ENCODE data around the gene PMFBP1.

The PMFBP1 gene

GRCh38 chr16:72129976-72130656 lies 41.8 kb downstream of the PMFBP1 start:
- DNase-seq (ENCODE audit: low read depth in 2 of 2): no peak

- no peak for DNase-seq (ENCODE audit: low read depth in 2 of 2)
Measured at GRCh38 chr16:72128701-72129100, 43.3 kb downstream of the PMFBP1 start.

DNA sequence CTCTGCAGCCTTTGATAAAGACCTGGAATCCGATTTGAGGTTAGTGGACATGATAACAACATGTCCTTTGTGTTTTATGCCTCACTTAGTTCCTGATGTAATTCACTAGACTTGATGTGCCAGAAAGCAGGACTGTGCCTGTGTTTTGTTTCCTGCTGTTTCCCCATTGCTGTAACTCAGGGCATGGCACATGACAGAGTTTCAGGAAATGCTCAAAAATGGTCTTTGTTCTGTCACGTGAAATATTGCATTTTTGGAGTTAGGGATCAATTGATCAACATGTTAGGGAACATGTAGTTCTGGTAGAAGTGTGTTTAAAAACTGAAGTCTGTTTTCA lies 45.6 kb downstream of the PMFBP1 start:
- no peak for DNase-seq (ENCODE audit: low read depth in 2 of 2)

GRCh38 chr16:72125635-72126428 lies 46.1 kb downstream of the PMFBP1 start:
- DNase-seq (ENCODE audit: low read depth in 2 of 2): no peak

DNA sequence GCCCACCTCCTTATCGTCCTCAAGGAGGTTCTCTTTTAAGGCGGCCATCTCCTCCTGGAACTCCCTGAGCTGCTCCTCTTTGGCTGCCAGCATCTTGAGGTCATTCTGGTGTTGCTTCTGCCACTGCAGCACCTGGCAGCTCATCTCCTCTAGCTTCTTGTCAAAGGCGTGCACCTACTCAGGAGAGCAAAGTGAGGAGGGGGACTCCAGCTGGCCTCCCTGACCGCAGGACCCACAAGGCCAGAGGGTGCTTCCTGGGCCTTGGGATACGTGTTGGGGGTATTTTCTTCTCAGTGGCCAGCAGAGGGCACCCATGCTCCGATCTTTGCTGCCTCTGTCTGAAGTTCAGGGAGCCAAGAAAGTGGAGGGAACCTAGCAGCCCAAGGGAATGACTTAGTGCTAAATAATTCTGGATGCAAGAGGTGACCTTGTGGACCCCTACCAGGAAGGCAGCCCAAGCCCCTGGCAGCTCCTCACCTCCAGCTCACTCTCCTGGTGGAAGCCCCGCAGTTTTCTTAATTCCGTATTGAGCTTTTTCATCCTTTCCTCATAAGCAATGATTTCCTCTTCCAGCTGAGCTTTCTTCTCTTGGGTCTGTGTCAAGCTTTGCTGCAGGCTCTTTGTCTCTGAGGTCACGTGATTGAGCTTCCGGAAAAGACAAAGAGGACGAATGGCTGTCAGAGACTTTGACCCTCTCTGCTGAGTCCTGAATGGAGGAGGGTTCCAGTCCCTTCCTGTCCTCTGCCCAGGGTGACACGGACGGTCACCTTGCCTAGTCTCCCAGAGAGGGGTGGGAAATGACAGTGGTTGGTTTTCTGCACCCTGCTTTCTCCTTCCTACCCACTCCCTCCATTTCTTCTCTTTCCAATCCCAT lies 47.0 kb downstream of the PMFBP1 start:
- DNase-seq (ENCODE audit: low read depth in 2 of 2): peak; percentile 16 to 27

DNA sequence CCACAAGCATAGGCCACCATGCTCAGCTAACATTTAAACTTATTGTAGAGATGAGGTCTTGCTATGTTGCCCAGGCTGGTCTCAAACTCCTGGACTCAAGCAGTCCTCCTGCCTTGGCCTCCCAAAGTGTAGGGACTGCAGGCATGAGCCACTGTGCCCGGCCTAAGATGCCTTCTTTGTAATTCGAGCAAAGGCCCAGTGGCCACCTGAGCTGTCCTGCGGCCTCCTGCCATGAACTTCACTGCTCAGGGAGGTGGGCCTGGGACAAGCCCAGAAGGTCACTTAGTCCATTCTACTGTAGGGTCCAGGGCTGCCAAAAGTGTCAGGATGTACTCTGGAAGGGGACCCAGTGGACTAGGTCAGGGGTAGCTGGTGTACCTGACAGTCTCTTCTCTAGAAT lies 47.8 kb downstream of the PMFBP1 start:
- no peak for DNase-seq (ENCODE audit: low read depth in 2 of 2)

DNA sequence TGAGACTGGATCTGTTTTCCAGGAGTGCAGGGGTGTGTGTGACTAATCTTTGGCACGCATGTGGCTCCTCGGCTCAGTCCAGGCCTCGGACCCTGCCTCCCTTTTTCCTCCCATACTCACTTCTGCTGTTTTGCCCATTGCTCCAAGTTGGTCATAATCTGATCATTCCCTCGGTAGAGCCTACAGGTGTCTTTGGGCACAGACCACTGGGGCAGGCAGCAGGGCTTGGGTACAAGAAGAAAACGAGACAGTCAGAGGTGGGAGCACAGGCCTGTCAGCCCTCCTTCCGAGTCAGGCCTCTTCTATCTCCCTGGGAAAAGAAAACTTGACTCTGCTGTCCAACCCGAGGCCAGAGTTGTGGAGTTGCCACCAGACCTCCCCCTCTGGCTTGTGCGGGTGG lies 48.5 kb downstream of the PMFBP1 start:
- no peak for DNase-seq (ENCODE audit: low read depth in 2 of 2)

DNA sequence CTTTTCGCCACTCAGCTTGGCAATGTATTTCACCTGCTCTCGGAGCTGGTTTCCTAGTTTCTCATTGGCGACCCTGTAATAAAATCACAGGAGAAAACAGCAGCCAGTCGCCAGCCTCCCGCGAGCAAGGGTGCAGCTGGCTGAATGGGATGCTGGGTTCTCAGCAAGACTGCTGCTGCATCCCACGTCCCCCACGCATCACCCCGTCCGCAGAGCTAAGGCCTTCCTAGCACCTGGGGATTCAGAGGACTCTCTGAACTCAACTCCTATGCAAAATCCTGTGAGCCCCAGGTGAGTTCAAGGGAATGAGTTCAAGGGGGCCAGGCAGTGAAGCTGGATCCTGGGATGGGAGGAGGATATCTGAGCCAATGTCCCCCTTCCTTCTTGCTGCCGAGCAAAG lies 49.0 kb downstream of the PMFBP1 start:
- DNase-seq (ENCODE audit: low read depth in 2 of 2): no peak

DNA sequence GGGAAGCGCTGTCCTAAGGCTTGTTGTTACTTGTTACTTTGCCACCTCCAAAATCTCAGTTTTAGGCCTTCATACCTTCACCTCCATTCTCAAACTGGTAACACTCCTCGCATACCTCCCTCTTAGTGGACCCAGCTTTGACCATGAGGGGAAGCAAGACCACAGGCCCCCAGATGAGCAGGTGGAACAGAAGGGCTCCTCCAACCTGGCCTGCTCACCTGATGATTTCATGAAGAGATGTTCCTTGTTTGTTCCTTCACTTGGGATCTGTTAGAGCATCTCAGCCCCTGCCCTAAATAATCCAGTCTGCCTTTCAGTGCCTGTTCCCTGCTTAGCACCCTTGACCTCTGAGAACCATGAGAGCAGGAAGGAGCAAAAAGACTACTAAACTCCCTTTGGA lies 49.6 kb downstream of the PMFBP1 start:
- DNase-seq (ENCODE audit: low read depth in 2 of 2): no peak

DNA sequence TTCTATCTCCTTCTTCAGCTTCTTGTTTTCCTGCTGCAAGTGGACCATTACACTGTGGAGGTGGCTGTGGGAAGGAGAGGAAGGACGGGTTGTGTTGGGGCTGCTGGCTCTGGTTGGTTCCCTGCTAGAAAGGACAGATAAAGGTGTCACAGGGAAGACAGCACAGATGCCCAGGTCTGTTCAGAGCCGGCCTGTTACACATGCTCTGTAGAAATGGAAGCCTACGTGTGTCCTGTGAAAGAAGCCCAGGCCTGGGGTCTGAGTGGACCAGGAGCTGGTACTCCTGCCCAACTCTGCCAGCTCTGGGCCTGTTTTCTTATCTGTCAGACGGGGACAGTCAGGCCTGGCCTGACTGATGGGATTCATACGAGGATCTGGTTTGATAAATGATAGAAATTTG lies 51.9 kb downstream of the PMFBP1 start:
- no peak for DNase-seq (ENCODE audit: low read depth in 2 of 2)

GRCh38 chr16:72113616-72113945 lies 58.4 kb downstream of the PMFBP1 start:
- no peak for DNase-seq (ENCODE audit: low read depth in 2 of 2)

DNA sequence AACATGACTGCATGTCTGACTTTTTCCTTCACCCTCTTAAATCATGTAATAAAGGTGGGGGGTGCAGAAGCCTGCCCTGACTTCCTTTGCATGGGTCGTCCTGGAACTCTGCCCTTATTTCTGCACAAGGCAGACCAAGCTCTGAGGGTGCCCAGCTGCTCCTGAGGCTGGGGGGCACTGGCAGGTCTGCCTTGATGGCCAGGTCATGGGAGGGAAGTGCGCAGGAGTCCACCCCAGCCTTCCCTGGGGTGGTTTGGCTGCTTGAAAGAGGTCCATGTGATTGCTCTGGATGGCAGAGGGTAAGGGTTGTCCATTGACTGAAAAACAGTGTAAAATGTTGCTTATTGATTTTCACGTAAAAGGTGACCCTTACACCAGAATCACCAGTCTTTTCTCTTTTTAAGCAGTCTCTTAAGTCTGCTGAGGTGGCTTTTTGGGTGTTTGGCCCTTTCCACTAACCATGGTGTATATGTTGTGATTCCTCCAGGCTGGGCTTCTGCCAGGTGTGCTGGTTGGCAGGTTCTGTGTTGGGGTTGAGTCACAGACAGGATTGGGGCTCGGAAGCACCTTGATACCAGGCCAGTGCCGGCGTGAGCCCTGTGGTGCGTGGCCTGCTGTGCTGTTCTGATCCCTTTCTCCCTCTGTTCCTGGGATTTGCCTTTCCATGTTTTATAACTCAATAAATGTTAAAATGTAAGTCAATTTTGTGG lies 58.9 kb downstream of the PMFBP1 start:
- DNase-seq (ENCODE audit: low read depth in 2 of 2): no peak

DNA sequence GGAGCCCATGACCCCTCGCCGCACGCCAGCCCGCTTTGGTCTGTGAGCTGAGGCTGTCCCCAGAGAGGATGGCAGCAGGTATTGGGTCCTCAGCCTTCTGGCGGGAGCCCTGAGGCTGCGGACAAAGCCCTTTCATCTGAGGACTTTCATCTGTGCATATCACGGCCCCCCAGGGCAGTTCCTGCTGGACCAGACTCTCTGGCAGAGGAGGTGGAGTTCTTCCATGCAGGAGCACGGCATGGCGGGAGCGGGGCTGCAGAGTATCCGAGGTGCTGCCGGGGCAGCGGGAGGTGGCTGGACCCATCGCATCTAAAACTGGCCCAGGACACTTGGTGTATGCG lies 59.5 kb downstream of the PMFBP1 start:
- DNase-seq (ENCODE audit: low read depth in 2 of 2): no peak

GRCh38 chr16:72111657-72112451 lies 60.1 kb downstream of the PMFBP1 start:
- DNase-seq (ENCODE audit: low read depth in 2 of 2): no peak

- no peak for DNase-seq (ENCODE audit: low read depth in 2 of 2)
Measured at GRCh38 chr16:72110662-72111615, 61.0 kb downstream of the PMFBP1 start.

- DNase-seq (ENCODE audit: low read depth in 2 of 2): no peak
Measured at GRCh38 chr16:72109966-72110530, 61.9 kb downstream of the PMFBP1 start.

DNA sequence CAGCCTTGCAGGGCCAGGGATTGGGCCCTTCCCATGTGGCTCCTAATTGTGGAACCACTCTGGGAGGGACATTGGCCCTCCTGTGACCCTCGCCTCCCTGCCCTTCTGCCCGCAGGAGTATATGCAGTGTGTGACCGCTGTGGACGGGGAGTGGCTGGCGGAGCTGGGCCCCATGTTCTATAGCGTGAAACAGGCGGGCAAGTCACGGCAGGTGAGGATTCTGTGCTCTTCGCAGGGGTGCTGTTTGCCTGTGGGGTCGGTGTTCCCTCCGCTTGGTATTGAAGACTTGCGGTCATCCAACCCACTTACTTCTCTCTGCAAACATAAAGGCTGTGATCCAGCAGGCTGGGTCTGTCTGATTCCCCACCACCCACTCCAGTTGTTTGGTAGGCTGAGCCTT lies 62.7 kb downstream of the PMFBP1 start:
- no peak for DNase-seq (ENCODE audit: low read depth in 2 of 2)

DNA sequence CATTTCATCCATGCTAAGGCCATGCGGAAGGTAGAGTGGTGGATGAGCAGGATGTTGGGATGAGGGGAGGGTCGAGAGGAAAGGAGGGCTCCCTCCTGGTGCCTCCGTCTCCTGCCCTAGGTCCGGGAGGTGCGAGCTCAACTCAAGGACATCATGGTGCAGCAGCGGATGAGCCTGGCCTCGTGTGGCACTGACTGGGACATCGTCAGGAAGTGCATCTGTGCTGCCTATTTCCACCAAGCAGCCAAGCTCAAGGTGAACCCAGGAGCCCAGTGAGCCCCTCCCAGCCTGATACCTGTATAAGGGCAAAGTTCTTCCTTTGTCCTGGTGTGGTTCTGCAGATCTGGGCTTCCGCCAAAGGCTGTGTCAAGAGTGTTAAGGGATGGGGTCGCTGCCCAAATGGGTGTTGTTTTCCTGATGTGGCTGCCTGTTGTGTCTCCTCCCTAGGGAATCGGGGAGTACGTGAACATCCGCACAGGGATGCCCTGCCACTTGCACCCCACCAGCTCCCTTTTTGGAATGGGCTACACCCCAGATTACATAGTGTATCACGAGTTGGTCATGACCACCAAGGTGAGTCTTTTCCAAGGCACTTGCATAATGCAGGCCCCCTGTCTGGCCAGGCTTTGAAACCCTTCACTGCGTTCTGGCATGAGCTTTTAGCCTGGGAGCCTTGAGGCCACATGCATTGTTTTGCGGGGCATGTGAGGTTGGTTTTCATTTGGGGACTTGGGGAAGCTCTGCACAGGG lies 63.4 kb downstream of the PMFBP1 start:
- no peak for DNase-seq (ENCODE audit: low read depth in 2 of 2)

GRCh38 chr16:72107371-72107770 lies 64.6 kb downstream of the PMFBP1 start:
- no peak for DNase-seq (ENCODE audit: low read depth in 2 of 2)
